A549 (cell line): ENCODE results near the gene REEP6. TPM values are rescaled to one million over a fixed set of nuclear protein-coding genes. Genes with fewer than 3 reads are reported as not detected.
A peak's percentile ranks its signal among the peaks of the same experiment; 100 is the strongest.
"Not testable (repeated sequence)": the region's sequence is repeated elsewhere in the genome, so short reads cannot be mapped to it uniquely, and the experiment has no call there.

ENCODE experiments used
- ATAC-seq, 2 experiments: fragments of 200-7000 bp in 1 of 2; fragments of >200 bp in 1 of 2; cut with Nextera tagmentation in 1 of 2; cut with Tn5 transposase in 1 of 2; 3 replicates each; pipeline versions ENCODE4 v1.8.0 to v1.9.1; 2018 to 2020; ENCODE audit warnings: mild to moderate bottlenecking in 1 of 2, moderate library complexity in 1 of 2
- CTCF ChIA-PET: fragments of 300-600 bp; sonication (Branson Sonifier 250); formaldehyde crosslinking; extraction: SDS; loops from one replicate; lab custom pipeline; 2021; ENCODE audit warnings: antibody characterized with exemption, inconsistent platforms; lab: Yijun Ruan, JAX
- POLR2A ChIA-PET: fragments of 350-600 bp; formaldehyde crosslinking; extraction: SDS; loops from one replicate; lab custom pipeline; 2021; ENCODE audit warnings: antibody characterized with exemption, inconsistent platforms; lab: Yijun Ruan, JAX
- DNase-seq, 2 experiments: peaks; one replicate each; pipeline versions ENCODE4 v3.0.0 to v3.0.0-alpha.2; 2011 to 2016; ENCODE audit warnings: low read depth in 1 of 2, low spot score in 1 of 2
- FAIRE-seq: peaks from 2 replicates; lab custom pipeline; 2011; peaks lifted over from hg19 to GRCh38; lab: Jason Lieb, UNC
- H3K27ac ChIP-seq, 2 experiments: fragments of >200 bp; sonication (Bioruptor Twin); formaldehyde crosslinking; 3 replicates each; pipeline ENCODE4 v1.5.1; 2016 to 2017
- H3K4me1 ChIP-seq: fragments of >200 bp; sonication (Bioruptor Twin); formaldehyde crosslinking; 3 replicates; pipeline ENCODE4 v1.6.1; 2016
- H3K4me2 ChIP-seq: fragments of >200 bp; sonication (Bioruptor Twin); formaldehyde crosslinking; 3 replicates; pipeline ENCODE4 v1.6.1; 2016
- H3K4me3 ChIP-seq: fragments of >200 bp; sonication (Bioruptor Twin); formaldehyde crosslinking; 3 replicates; pipeline ENCODE4 v1.5.1; 2016
- H3K9me3 ChIP-seq: fragments of >200 bp; sonication (Bioruptor Twin); formaldehyde crosslinking; 3 replicates; pipeline ENCODE4 v1.6.1; 2016
- ATOH8 ChIP-seq: fragments of 250-450 bp; sonication (Bioruptor Pico); IDR thresholded peaks from 2 replicates; pipeline ENCODE4 v1.5.0; 2020; ENCODE audit warnings: low read depth, mild to moderate bottlenecking, moderate library complexity
- BHLHE40 ChIP-seq: IDR thresholded peaks from 2 replicates; pipeline ENCODE4 v1.6.1; 2012; ENCODE audit warnings: low read depth, low read length, inconsistent platforms
- CBX8 ChIP-seq: fragments of 200-600 bp; sonication (generic); IDR thresholded peaks from 2 replicates; pipeline ENCODE4 v1.6.1; 2016
- CEBPB ChIP-seq, 2 experiments: fragments of >200 bp in 1 of 2; sonication (Bioruptor Twin) in 1 of 2; formaldehyde crosslinking in 1 of 2; IDR thresholded peaks; 2 replicates each; pipeline ENCODE4 v1.6.1; 2012 to 2016
- CHD4 ChIP-seq: fragments of 200-600 bp; sonication (generic); IDR thresholded peaks from 2 replicates; pipeline ENCODE4 v1.6.1; 2016; ENCODE audit warnings: antibody characterized with exemption, mild to moderate bottlenecking, borderline replicate concordance
- E2F6 ChIP-seq: IDR thresholded peaks from 2 replicates; pipeline ENCODE4 v1.6.1; 2012; ENCODE audit warnings: low read depth, borderline replicate concordance
- EHMT2 ChIP-seq: fragments of 200-600 bp; sonication (generic); IDR thresholded peaks from 2 replicates; pipeline ENCODE4 v1.6.1; 2016; ENCODE audit warnings: antibody characterized with exemption, low read depth, mild to moderate bottlenecking, moderate library complexity
- EP300 ChIP-seq, 2 experiments: fragments of >200 bp; sonication (Bioruptor Twin); formaldehyde crosslinking; IDR thresholded peaks; 2 replicates in 1 of 2; 3 replicates in 1 of 2; pipeline ENCODE4 v1.6.1; 2016 to 2017
- FOSL2 ChIP-seq, 2 experiments: fragments of 450-650 bp in 1 of 2; fragments of >200 bp in 1 of 2; sonication (Bioruptor Twin) in 1 of 2; formaldehyde crosslinking; IDR thresholded peaks; 2 replicates each; pipeline versions ENCODE4 v1.5.0 to v1.6.1; 2016 to 2020; ENCODE audit warnings: mild to moderate bottlenecking in 1 of 2, moderate library complexity in 1 of 2
- GATA3 ChIP-seq: IDR thresholded peaks from 2 replicates; pipeline ENCODE4 v1.6.1; 2012; ENCODE audit warnings: borderline replicate concordance
- HDAC2 ChIP-seq: fragments of 200-600 bp; sonication (generic); IDR thresholded peaks from 2 replicates; pipeline ENCODE4 v1.6.1; 2016
- HEYL ChIP-seq: fragments of 250-450 bp; sonication (Bioruptor Pico); IDR thresholded peaks from 2 replicates; pipeline ENCODE4 v1.8.0; 2021; ENCODE audit warnings: mild to moderate bottlenecking, moderate library complexity
- MAFK ChIP-seq: fragments of 450-650 bp; IDR thresholded peaks from 2 replicates; pipeline ENCODE4 v1.6.1; 2014; ENCODE audit not compliant: partially characterized antibody
- MAX ChIP-seq: IDR thresholded peaks from 2 replicates; pipeline ENCODE4 v1.6.1; 2012
- MAZ ChIP-seq: fragments of 150-350 bp; IDR thresholded peaks from 2 replicates; pipeline ENCODE4 v1.6.1; 2014; ENCODE audit warnings: antibody characterized with exemption, low read depth, low read length, borderline replicate concordance
- NPAS2 ChIP-seq: fragments of 250-450 bp; sonication (Bioruptor Pico); IDR thresholded peaks from 2 replicates; pipeline ENCODE4 v1.8.0; 2022; ENCODE audit warnings: mild to moderate bottlenecking, moderate library complexity, borderline replicate concordance
- POLR2A ChIP-seq: IDR thresholded peaks from 2 replicates; pipeline ENCODE4 v1.6.1; 2012; ENCODE audit warnings: mild to moderate bottlenecking, low read length
- POLR2AphosphoS2 ChIP-seq: conservative IDR thresholded peaks from 2 replicates; pipeline ENCODE4 v1.6.1; 2012; ENCODE audit warnings: low read length, improper control_type of control experiment, inconsistent platforms
- RAD21 ChIP-seq, 2 experiments: fragments of >200 bp in 1 of 2; sonication (Bioruptor Twin) in 1 of 2; formaldehyde crosslinking in 1 of 2; IDR thresholded peaks in 1 of 2; conservative IDR thresholded peaks in 1 of 2; 2 replicates in 1 of 2; 3 replicates in 1 of 2; pipeline ENCODE4 v1.6.1; 2012 to 2018; ENCODE audit warnings: inconsistent platforms in 1 of 2
- RNF2 ChIP-seq: fragments of 200-600 bp; sonication (generic); IDR thresholded peaks from 2 replicates; pipeline ENCODE4 v1.6.1; 2016; ENCODE audit warnings: low read depth, mild to moderate bottlenecking, antibody characterized with exemption, moderate library complexity, borderline replicate concordance
- SREBF2 ChIP-seq: fragments of 450-650 bp; IDR thresholded peaks from 2 replicates; pipeline ENCODE4 v1.6.1; 2014; ENCODE audit warnings: mild to moderate bottlenecking, moderate library complexity
- TP53 ChIP-seq: fragments of 250-450 bp; sonication (Bioruptor Pico); IDR thresholded peaks from 2 replicates; pipeline ENCODE4 v1.5.0; 2021; ENCODE audit warnings: mild to moderate bottlenecking, moderate library complexity
- WGBS: methylation state at CpG from one replicate; pipeline ENCODE4 v1.1.6; 2017; ENCODE audit errors: missing lambda C conversion rate; 5-methylcytosine and 5-hydroxymethylcytosine counted together
- polyA plus RNA-seq, 4 experiments: library from polyadenylated mRNA; depleted of rRNA in 3 of 4; stranded (reverse); fragments of >200 nt; fragmentation: RNase III in 1 of 4; extraction: RNeasy Plus Mini Kit Qiagen cat#74134 plus additional on column Dnase treatment in 1 of 4; gene quantifications; 2 replicates in 3 of 4; 3 replicates in 1 of 4; pipeline ENCODE4 v1.2.3, GENCODE V29; 2011 to 2017
- TF ChIP-seq, protein P1 (sequence below): fragments of 150-350 bp; IDR thresholded peaks from 2 replicates; pipeline ENCODE4 v1.6.1; 2014; ENCODE audit warnings: low read depth, mild to moderate bottlenecking, low read length
- TF ChIP-seq, protein P2 (sequence below): fragments of >200 bp; sonication (Bioruptor Twin); formaldehyde crosslinking; IDR thresholded peaks from 3 replicates; pipeline ENCODE4 v1.5.1; 2016

The REEP6 gene
- polyA plus RNA-seq, 2 of the 4 experiments (the other 2 are of a cell fraction), result 1.8 to 4.8 TPM

- TF ChIP-seq CEBPB (IDR thresholded peaks at IDR 0.05) (no peak), HEYL (CRISPR knock-in tag) (no peak), FOSL2 (IDR thresholded peaks at IDR 0.05) (no peak), FOSL2 (CRISPR knock-in tag; IDR thresholded peaks at IDR 0.05) (no peak), ATOH8 (CRISPR knock-in tag) (no peak), EP300 (IDR thresholded peaks at IDR 0.05) (no peak), RNF2 (no peak), RAD21 (conservative IDR thresholded peaks at IDR 0.05 in 1 of 2, IDR thresholded peaks at IDR 0.05 in 1 of 2) (no peak), CBX8 (no peak), MAX (no peak), MAFK (no peak), TP53 (CRISPR knock-in tag) (no peak), SREBF2 (no peak)
- TF ChIP-seq, protein P1, sequence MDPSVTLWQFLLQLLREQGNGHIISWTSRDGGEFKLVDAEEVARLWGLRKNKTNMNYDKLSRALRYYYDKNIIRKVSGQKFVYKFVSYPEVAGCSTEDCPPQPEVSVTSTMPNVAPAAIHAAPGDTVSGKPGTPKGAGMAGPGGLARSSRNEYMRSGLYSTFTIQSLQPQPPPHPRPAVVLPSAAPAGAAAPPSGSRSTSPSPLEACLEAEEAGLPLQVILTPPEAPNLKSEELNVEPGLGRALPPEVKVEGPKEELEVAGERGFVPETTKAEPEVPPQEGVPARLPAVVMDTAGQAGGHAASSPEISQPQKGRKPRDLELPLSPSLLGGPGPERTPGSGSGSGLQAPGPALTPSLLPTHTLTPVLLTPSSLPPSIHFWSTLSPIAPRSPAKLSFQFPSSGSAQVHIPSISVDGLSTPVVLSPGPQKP, result no peak
- TF ChIP-seq, protein P2, sequence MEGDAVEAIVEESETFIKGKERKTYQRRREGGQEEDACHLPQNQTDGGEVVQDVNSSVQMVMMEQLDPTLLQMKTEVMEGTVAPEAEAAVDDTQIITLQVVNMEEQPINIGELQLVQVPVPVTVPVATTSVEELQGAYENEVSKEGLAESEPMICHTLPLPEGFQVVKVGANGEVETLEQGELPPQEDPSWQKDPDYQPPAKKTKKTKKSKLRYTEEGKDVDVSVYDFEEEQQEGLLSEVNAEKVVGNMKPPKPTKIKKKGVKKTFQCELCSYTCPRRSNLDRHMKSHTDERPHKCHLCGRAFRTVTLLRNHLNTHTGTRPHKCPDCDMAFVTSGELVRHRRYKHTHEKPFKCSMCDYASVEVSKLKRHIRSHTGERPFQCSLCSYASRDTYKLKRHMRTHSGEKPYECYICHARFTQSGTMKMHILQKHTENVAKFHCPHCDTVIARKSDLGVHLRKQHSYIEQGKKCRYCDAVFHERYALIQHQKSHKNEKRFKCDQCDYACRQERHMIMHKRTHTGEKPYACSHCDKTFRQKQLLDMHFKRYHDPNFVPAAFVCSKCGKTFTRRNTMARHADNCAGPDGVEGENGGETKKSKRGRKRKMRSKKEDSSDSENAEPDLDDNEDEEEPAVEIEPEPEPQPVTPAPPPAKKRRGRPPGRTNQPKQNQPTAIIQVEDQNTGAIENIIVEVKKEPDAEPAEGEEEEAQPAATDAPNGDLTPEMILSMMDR, result no peak
- Histone ChIP-seq H3K4me2 (no peak overlapping the region), H3K4me1 (no peaks in the 10 kb centered on the region), H3K27ac (no peak overlapping the region), H3K4me3 (no peak overlapping the region), H3K9me3 (0 out of 3 replicates have a peak, but pooled peaks cover 3% of the 10 kb centered on the region)
- ATAC-seq (peak in 1 of 2 experiments; percentile 24; a peak in 1 of 6 replicates), FAIRE-seq (no peak), DNase-seq (no peak)
- POLR2A ChIA-PET, result no interaction called here
- 73% methylated on average over 5 of the region's 14 CpGs for WGBS
- CTCF ChIA-PET, result interaction anchor here (0.7 to 3.4 kb wide), 4 partner anchors 9 to 291 kb away, joined by 3 to 19 read pairs (median 4); no protein-coding TSS in a partner anchor
Measured at GRCh38 chr19:1534972-1535371, 44.0 kb downstream of the REEP6 start.

DNA sequence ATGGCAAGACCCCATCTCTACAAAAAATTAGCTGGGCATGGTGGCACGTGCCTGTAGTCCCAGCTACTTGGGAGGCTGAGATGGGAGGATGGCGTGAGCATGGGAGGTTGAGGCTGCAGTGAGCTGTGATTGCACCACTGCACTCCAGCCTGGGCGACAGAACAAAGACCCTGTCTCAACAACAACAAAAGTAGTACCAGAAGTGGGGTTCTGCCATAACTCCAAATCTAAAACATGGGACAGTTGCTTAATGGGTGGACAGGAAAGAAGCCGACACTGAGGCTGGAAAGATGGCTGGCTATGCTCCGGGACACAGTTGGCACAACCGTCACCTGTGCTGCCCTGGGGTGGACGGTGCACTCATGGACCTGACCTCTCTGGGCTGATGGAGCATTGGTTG is 44.7 kb downstream of the REEP6 start:
- H3K9me3 ChIP-seq, FAIRE-seq, DNase-seq, H3K27ac ChIP-seq, ATAC-seq, H3K4me3 ChIP-seq, H3K4me1 ChIP-seq, H3K4me2 ChIP-seq, POLR2A ChIA-PET: not testable (repeated sequence)
- CTCF ChIA-PET, result interaction anchor here (0.7 to 3.4 kb wide), 2 partner anchors 11 to 27 kb away, joined by 3 to 19 read pairs; no protein-coding TSS in a partner anchor
- 66% methylated on average over 6 of the region's 7 CpGs for WGBS

- CTCF ChIA-PET, result interaction anchor here (0.6 kb wide), 1 partner anchor 93 kb away, joined by 3 read pairs; no protein-coding TSS in a partner anchor
- Histone ChIP-seq H3K9me3 (0 out of 3 replicates have a peak, but pooled peaks cover 3% of the 10 kb centered on the region), H3K4me2 (no peak overlapping the region), H3K27ac (no peak overlapping the region), H3K4me1 (no peaks in the 10 kb centered on the region)
- WGBS, result 34% methylated on average over 15 of the region's 15 CpGs
- POLR2A ChIA-PET, result no interaction called here
- TF ChIP-seq BHLHE40 (no peak), NPAS2 (CRISPR knock-in tag) (no peak), POLR2AphosphoS2 (no peak), GATA3 (no peak), CBX8 (no peak), CHD4 (no peak), E2F6 (no peak), HDAC2 (no peak), EHMT2 (no peak), POLR2A (no peak), MAZ (no peak), MAX (no peak)
- TF ChIP-seq, all 56 proteins: peak for 0
- no peak for FAIRE-seq
- DNase-seq, result no peak
- no peak for ATAC-seq
- H3K4me3 ChIP-seq, result no peak overlapping the region
Measured at GRCh38 chr19:1538978-1539377, 48.0 kb downstream of the REEP6 start.

DNA sequence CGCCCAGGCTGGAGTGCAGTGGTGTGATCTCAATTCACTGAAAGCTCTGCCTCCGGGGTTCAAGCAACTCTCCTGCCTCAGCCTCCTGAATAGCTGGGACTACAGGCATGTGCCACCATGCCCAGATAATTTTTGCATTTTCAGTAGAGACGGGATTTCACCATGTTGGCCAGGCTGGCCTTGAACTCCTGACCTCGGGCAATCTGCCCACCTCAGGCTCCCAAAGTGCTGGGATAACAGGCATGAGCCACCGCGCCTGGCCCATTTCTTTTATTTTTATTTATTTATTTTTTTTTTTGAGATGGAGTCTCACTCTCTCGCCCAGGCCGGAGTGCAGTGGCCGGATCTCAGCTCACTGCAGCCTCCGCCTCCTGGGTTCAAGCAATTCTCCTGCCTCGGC is 48.8 kb downstream of the REEP6 start:
- 85% methylated on average over 11 of the region's 11 CpGs for WGBS
- H3K4me1 ChIP-seq, H3K27ac ChIP-seq, H3K4me2 ChIP-seq, CTCF ChIA-PET, FAIRE-seq, ATAC-seq, H3K4me3 ChIP-seq, H3K9me3 ChIP-seq, POLR2A ChIA-PET, DNase-seq: not testable (repeated sequence)
